NCI-H2029 (cell line): ENCODE results near the gene PHF2.

Source experiments
- DNase-seq: peaks from one replicate; lab custom pipeline; 2025; lab: John Stamatoyannopoulos, UW

Gene PHF2

DNA sequence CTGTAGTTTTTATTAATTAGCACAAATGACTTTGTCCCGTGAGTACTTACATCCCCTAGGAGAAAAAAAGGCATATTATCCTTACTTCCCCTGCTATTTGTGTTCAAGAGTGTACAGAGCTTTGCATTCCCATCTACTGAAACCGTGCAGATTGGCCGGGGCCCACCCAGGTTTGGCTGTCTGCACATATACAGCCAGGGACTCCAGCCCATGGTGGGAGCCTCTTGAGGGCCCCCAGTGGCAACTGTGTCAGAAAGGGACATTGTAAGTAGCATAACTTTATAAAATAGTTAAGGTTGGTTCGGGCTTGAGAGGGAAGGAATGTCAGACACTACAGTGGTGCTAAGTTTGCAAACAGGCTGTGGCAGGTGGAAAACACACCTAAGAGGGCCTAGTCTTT is 24.7 kb downstream of the PHF2 start:
- no peak for DNase-seq

DNA sequence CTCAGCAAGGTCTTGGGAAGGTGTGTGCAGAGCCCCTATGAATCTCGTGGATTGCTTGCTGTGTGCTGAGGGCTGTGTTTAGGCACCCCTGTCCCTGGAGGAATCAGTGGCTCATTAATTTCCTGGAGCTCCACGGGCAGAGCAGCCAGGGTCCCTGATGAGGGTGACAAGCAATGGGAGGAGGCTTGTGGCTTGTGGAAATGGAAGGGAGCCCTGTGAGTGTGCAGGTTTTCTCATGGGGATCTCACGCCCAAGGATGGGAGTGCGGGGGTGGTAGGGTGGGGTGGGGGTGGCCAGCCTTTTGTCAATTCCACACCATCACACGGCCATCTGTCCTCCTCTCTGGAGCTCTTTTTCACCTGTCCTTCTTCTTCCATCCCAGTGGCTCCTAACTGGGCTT is 25.3 kb downstream of the PHF2 start:
- DNase-seq, result no peak

DNA sequence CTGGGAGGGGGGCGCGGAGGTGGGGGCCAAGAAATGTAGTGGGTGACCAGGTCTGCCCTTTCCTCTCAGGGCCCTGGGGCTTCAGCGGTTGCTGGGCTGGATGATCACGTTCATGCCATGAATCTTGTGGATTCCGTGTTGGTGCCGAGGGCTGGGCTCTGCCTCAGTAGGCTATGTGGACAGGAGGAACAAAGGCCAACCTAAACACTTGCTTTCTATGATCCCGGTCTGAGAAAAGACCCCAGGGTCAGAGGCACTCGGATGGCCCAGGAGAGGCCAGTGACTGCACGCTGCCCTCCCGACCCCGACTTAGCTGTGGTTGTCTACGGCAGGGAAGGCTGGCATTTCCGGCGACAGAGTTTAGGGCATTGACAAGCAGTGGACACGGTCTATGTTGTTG is 26.6 kb downstream of the PHF2 start:
- DNase-seq, result no peak

DNA sequence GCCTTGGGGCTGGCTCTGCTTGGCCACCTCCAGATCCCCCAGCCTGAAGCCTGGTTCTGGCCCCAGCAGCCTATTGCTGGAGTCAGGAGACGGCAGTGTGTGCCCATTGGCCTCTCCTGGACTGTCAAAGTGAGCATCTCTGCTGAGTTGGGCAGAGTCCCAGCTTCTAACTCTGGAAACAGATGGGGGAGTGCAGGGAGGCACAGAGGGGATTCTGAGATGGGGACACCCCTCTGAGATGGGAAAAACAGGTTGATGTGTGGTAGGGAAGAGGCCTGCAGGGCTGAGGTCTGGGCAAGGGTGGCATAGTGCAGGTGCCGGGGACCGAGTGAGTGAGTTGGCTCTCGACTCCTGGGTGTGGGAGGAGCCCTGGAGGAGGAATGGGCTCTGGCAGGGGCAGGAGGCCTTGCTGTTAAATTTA is 27.5 kb downstream of the PHF2 start:
- no peak for DNase-seq

DNA sequence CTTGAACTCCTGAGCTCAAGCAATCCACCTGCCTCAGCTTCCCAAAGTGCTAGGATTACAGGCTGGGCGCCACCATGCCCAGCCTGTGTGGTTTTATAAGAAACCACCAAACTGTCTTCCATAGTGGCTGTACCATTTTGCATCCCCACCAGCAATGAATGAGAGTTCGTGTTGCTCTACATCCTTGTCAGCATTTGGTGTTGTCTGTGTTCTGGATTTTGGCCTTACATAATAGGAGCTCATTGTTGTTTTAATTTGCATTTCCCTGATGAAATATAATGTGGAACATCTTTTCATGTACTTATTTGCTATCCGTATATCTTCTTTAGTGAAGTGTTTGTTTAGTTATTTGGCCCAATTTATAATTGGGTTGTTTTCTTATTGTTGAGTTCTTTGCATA is 29.8 kb downstream of the PHF2 start:
- DNase-seq, result no peak

DNA sequence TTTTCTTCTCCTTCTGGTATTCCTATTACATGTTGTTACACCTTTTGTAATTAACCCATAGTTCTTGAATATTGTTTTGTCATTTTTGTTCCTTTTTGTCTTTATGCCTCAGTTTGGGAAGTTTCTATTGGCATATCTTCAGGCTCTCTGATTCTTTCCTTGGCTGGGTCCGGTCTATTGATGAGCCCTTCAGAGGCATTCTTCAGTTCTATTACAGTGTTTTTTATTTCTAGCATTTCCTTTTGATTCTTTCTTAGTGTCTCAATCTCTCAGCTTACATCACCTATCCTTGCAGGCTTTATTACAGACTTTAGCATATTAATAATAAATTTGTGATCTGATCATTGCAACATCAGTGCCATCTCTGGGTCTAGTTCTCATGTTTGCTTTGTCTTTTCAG is 33.8 kb downstream of the PHF2 start:
- DNase-seq, result no peak

DNA sequence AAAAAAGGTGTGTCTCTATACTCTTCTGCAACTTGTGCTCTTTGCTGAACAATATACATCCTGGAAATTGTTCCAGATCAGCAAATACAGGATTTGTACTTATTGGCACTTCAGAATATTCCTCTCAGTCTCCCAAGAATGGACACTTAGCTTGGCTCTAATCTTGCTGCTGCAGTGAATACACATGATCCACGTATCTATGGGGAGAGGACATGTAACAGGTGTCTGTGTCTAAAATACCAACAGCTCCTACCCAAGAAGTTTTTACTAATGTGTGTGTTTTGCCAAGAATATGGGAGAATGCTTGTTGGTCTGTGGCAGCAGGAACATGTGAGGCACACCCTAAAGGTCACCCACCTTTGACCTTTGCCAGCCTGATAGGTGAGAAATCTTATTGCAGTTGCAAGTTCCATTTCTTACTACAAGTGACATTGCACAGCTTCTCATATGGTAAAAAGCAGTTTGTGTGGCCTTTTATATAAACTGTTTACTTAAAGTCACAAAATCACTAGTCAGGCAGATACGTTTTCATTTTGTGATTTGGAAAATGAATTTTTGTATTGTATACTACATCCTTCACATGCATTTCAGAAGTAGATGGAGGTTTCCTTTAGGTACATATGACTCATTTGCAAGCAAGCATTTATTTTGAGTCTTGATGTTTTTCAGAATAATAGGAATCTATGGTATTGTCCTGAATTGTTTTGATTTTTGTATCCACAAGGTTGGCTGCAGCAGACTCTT is 35.8 kb downstream of the PHF2 start:
- no peak for DNase-seq

DNA sequence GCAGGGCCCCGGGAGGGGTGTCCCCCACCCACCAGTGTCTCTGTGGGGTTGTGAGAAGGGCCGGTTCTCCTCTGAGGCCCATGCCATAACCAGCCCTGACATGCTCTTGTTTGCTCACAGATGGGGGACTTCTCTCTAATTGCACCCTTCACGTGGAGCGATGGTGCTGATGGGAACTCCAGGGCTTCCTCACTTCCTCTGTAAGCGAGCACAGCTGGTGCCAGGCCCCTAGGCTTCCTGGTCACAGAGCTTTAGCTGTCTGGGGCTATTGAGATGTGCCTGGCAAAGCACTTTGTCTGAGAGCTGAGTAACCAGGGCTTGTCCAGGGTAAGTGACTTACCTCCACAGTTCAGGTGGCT is 36.4 kb downstream of the PHF2 start:
- DNase-seq, result no peak

DNA sequence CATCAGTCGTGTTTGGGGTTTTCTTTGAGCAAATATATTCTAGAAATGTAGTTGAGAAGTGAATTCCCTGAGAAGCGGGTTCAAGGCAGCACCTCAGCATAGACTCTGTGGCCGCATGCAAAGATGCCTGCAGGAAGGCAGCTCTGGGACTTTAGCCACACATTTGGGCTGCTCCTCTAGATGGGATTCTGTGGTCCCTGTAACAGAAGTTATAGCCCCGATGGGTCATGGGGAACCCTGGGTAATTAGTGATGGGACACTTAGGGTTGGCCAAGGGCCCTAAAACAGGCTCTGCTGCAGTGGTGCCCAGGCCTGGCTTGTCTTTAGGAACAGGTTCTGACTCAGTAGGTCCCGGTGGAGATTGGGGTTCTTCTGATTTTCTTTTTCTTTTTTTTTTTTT is 36.8 kb downstream of the PHF2 start:
- no peak for DNase-seq

DNA sequence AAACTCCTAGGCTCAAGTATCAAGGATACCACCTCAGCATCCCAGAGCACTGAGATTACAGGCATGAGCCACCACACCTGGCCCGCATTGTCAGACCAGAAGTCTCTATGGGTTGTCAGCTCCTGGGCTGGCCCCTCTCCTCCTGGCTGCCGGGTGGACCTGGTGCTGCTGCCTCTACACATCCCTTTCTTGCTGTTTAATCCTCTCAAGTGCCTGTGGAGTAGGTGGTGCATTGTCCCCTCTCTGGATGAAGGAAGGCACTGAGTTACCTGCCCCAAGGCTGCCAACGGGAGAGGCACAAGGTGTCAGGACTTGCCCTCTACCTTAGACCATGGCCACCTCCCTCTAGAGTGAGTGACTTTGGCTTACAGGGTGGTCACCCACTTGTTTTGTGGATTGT is 37.4 kb downstream of the PHF2 start:
- DNase-seq, result no peak

DNA sequence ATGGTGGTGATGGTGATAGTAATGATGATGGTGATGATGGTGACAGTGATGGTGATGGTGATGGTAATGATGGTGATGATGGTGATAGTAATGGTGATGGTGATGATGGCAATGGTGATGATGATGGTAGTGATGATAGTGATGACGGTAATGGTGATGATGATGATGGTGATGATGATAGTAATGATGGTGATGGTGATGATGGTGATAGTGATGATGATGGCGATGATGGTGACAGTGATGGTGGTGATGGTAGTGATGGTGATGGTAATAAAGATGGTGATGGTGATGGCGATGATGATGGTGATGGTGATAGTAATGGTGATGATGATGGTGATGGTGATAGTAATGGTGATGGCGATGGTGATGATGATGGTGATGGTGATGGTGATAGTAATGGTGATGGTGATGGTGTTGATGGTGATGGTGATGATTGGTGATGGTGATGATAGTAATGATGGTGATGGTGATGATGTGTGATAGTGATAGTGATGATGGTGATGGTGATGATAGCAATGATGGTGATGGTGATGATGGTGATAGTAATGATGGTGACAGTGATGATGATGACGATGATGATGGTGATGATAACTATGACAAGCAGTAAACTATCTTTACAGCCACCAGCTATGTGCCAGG is 38.6 kb downstream of the PHF2 start:
- no peak for DNase-seq

DNA sequence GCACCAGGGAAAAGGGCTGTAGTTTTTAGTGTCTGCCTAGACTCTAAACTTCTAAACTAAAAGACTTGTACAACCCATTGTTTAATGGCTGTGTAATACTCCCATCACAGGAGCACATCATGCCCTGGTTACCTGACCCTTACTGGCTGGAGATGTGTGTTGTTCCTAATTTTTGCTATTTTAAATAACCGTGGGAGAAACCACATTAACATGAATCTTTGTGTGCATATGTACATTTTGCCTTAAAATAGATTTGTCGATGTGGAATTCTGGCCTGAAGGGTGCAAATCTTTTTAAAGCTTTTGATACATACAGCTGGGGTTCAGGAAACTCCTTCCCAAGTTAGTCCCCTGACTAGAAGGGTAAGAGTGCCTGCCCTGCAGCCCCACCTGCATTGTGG is 39.7 kb downstream of the PHF2 start:
- DNase-seq, result no peak

DNA sequence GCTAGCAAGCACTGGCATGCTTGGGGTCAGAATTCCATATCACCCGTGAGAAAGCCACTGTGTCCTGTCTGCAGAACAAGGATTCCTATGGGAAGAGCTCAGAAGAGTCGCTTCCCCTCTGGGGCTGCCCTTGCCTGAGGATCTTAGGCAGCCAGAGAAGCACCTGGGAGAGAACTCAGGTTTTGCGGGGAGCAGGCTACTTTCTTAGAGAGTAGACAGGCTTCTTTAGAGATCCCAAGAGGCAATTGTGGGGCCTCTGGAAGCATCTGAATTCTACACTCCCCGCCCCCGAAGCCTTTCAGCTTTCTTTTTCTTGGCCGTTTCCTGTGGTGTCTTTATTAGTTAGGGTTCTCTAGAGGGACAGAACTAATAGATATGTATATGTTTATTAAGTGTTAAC is 40.9 kb downstream of the PHF2 start:
- DNase-seq, result no peak

DNA sequence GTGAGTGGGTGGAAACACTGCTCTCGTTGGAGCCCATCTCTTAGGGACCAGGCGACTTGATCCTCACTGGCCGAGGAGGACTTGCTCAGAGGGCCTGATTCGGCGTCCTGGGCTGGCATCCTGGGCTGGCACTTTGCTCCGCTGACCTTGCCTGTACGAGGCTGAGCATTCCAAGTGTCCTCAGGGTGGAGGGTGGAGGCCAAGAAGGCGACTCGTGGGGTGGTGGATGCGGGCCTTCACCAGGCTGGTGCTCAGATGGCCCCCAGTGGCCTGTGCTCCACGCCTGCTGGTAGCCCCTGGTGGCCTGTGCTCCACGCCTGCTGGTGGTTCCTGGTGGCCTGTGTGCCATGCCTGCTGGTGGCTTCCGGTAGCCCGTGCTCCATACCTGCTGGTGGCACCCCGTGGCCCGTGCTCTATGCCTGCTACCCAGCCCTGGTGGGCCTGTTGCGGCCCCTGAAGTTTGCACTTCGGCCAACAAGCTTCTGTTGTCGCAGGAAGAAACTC is 42.9 kb downstream of the PHF2 start:
- DNase-seq, result no peak

DNA sequence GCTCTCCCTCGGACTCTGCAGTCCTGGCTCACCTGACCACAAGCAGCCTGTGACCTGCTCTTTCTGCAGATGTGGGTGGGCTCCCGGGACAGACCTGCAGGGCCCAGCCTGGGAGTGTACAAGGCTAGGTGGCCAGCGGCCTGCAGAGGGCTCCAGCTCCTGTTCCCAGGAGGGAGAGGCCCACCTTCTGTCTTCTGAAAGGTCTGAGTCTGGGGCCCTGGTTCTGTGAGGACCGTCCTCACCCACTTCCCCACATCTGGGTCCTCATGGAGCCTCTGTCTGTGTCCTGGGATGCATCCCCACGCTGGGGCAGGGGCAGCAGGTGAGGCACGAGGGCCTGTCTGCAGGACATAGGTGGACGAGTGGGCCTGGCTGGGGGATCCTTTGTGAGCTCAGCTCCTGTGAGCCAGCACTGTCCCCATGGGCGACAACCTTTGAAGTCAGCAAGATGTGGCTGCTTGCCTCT is 43.7 kb downstream of the PHF2 start:
- no peak for DNase-seq

DNA sequence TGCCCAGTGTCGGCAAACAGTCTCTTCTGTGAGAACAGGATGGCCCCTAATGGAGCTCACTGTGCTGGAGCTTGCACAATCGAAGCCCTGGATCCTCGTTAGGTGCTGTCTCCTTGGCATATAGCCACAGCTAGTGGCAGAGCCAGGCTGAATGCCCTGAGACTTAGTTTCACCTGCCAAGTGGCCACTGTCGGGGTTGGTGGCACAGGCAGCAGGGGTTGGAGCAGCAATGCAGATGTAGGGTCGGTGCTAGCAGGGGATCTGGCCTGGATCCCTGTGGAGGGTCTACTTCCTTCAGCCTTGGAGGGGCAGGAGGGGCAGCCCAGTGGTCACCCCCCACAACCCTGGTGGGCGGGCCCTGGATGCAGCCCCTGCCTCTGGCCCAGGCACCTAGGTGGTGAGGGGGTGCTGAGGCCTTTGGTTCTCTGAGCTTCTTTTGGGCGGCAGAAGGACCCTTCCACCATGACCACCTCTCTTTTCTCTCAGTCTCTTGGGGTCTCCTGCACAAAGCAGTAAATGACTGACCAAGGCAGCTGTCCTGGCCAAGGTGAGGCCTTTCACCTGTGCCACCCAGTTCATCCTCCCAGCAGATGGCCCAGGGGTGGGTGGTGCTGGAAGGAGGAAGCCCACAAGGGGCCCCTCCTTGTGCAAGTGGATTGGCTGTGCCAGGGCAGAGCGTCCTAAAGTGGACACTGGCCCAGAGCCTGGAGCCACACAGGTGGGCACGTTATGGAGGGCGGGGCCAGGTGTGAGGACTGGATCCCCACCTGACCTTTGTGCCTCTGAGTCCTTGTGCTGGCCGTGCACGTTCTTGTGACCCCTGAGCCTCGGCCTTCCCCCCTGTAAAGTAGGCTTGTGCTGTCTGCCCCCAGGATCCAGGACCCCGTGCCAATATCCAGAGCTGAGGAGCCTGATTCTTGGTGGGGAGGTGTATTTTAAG is 44.8 kb downstream of the PHF2 start:
- DNase-seq, result peak; percentile 81

DNA sequence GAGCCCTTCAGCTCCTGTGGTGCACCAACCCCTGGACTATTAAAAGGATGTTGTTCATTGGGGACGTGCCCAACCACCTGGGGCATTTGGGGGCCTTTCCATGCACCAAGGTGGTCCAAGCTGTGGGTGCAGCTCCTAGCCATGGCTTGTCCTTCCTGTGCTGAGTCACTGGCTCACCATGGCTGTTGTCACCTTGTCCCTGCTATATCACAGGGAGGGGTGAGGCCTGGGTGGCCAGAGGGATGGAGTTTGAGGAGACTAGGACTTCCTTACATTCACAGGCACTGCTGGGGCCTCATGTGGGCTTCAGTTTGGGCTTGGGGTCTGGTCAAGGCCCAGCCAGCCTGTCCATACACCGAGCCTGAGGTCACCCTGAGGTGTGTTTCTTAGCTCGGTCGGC is 45.5 kb downstream of the PHF2 start:
- DNase-seq, result no peak

DNA sequence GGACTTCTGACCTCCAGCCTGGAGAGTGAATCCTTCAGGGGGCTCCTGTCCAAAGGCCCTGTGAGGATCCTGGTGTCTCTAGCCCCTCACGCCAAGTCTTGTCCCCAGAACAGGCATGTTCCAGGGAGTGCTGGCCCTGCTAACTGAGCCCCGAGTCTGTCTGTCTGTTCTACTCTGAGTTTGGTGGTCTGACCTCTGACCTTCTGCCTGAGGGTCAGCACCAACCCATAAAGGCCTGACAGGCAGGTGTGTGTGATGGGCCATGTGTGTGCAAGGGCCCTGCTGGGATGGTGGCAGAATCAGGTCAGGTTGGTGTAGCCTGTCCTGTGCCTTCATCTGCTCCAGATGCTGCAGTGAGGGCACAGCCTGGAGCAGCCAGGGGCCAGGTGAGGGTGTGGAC is 46.3 kb downstream of the PHF2 start:
- DNase-seq, result no peak

DNA sequence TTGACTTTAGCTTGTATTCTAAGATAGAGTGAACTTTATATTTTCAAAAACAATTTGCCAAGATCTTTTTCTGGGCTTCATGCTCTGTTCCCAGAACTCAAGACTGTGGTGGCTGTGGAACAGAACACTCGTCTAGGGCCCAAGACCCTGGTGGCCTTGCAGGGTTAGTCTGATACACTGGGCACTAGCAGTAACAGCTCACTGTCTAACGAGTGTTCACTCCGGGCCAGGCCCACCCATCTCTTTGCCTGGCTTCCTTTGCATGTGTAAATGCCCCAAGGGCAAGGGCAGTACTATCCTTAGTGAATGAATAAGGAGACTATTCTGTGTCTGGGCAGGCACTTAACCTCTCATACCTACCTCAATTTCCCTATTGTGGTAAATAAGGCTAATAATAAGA is 47.4 kb downstream of the PHF2 start:
- DNase-seq, result no peak

DNA sequence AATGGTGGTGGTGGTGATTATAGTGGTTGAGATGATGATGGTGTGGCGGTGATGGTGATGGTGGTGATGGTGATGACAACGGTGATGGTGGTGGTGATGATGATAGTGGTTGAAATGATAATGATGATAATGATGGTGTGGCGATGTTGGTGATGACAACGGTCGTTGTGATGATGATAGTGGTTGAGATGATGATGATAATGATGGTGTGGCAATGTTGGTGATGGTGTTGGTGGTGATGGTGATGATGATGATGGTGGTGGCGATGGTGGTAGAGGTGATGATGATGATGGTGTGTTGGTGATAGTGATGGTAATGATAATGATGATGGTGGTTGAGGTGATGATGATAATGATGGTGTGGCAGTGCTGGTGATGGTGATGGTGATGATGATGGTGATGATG is 48.0 kb downstream of the PHF2 start:
- DNase-seq, result no peak

DNA sequence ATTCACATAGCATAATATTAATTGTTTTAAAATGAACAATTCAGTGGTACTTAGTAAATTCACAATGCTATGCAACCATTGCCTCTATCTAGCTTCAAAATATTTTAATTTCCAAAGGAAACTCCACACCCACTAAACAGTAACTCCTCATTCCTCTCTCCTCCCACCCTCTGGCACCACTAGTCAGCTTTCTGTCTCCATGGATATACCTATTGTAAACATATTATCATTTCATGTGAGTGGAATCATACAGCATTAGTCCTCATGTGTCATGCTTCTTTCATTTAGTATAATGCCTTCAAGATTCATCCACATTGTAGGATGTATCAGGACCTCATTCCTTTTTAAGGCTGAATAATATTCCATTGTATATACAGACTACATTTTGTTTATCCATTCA is 48.6 kb downstream of the PHF2 start:
- DNase-seq, result no peak

DNA sequence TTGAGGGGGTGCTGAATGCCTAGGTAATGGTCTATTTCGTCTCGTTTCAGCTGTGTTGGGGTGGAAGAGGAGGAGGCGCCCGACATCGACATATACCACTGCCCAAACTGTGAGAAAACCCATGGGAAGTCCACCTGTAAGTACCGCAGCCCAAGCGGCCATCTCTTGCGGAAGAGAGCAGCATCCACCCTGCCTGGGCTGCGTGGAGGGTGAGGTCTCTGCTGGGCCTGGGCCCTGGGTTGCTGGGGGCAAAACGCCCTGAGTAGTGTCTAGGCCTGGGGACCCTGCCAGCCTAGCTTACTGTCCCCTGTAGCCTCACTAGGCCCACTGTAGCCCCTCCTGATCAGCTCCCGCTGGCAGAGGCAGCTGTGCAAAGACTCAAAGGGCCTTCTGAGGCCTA is 53.5 kb downstream of the PHF2 start:
- no peak for DNase-seq
